ENCODE results near the gene PCNX2.
"Not testable (repeated sequence)": the region's sequence is repeated elsewhere in the genome, so short reads cannot be mapped to it uniquely, and the experiment has no call there.

The PCNX2 gene

DNA sequence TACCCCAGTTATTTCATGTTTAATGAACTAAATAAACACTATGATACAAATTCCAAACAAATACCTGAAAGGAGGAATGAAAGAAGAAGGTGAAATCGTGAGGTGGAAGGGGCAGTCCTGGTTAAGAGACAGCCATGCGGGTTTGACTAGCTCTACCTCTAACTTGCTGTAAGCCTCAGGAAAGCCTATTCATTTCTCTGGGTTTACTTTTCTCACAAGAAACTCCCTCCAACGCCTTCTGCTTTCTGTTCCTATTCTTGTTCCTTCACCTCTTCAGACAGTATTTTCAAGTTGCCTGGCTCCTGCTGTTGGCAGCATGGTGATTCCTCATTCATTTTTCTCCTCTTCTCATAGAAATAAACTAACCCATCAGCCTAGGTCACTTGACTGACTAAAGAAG, 252.7 kb downstream of the PCNX2 start:
- DNase-seq, result no peak

- DNase-seq, result no peak
Measured at GRCh38 chr1:233040494-233040893, 255.0 kb downstream of the PCNX2 start.

DNA sequence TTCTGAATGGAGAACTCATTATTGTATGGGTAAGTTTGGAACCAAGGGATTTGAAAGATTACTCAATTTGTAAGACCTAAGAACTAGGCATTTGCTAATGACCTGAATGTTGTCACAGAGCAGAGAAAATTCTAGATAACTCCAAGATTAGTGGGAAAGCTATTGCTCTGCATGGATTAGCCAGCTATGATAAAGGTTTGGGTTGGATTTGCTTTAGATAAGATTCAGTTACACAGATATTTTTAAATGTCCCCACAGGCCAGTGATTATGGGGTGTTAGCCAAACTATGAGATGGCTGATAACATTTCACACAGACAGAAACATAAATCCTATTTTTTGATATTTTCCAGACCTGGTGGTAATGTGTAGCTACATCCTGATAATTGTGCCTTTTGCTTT, 256.9 kb downstream of the PCNX2 start:
- DNase-seq, result no peak

DNA sequence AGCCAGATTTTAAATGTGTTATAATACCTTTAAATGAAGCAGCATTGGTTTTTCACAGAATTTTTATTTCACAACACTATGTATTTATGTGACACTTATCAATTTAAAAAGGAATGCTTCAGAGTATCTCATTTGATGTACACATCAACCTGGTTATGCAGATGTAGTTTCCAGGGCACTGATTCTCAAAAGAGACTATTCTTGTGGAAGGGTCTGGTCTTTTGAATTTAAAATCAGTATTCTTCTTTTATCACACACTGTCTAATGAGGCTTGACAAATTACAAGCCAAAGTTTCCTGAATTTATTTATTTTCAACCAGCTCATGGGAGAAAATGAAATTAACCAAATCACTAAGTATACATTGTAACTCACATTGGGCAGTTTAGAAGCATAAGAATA, 257.7 kb downstream of the PCNX2 start:
- no peak for DNase-seq

DNA sequence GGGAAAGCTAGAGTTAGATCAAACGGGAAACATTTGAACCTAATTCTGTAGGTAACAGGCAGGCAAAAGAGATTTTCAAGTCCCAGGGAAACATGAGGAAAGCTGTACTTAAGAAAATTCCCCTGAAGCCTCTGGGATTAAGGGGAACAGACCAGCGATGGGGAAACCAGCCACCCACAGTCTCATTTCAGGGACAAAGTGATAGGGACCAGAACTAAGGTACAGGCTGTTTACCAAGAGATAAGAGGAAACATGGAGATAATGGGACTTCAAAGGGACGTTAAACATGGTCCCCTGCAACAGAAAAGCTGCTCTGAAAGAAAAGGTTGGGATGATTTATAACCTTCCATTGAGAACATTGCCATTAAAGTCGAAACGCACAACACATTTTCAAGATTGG, 260.7 kb downstream of the PCNX2 start:
- no peak for DNase-seq

- DNase-seq, result no peak
Measured at GRCh38 chr1:233033361-233033760, 262.2 kb downstream of the PCNX2 start.

GRCh38 chr1:233032916-233033315, 262.6 kb downstream of the PCNX2 start:
- DNase-seq, result no peak

GRCh38 chr1:233031521-233031920, 264.0 kb downstream of the PCNX2 start:
- no peak for DNase-seq

DNA sequence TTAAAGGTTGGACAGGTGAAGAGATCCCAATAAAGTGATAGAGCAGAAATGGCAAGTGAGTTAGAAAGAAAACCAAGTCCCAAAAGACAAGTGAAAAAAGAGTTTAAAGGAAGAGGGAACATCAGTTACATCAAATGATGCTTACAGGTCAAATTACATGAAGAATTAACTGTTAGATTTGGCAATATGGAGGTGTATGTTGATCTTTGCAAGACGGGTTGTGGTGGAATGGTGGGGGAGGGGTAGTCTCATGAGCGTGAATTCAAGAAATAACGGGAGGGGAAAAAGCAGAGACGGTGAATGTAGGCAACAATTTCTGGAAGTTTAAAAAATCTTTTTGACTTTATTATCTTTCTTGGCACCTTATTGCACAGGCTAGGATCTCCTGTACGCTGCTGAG, 268.5 kb downstream of the PCNX2 start:
- no peak for DNase-seq

- no peak for DNase-seq
Measured at GRCh38 chr1:233025567-233025966, 270.0 kb downstream of the PCNX2 start.

DNA sequence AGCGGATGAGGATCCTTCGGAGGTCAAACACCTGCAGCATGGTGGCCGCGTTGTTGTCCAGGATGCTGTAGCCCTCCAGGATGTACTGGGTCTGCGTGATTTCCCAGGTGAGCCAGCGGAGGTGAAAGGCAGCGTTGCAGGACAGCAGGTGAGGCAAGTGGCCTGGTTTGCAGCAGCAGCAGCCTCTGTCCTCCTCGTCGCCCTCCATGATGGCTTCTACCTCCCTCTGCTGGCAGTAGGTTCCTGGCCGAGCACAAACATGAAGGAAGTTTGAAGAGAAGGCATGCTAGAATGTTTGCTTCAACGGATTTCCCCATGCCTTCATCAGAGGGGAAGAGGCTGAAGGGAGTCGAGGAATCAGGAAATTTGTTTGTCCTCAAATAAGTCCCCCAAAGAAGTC, 270.4 kb downstream of the PCNX2 start:
- DNase-seq, result peak in 1 of 2 donors; percentile 5

DNA sequence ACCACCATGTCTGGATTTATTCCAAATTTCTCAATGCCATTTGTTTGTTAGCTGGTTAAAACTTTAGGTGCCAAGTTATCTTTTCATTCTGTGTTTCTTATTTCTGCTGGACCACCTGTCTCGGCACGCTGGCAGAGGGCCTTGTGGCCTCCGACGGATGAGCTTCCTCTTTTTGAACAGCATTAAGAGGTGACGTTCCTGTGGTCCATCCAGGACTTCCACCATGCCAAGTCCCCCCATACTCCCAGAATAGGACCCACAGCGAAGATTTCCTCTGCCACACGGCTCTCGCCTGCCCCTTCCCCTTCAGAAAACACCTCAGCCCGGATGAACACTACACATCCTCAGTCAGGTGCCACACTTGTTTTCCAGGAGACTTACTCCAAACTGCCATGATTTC, 271.3 kb downstream of the PCNX2 start:
- no peak for DNase-seq

- no peak for DNase-seq
Measured at GRCh38 chr1:233022246-233022645, 273.3 kb downstream of the PCNX2 start.

DNA sequence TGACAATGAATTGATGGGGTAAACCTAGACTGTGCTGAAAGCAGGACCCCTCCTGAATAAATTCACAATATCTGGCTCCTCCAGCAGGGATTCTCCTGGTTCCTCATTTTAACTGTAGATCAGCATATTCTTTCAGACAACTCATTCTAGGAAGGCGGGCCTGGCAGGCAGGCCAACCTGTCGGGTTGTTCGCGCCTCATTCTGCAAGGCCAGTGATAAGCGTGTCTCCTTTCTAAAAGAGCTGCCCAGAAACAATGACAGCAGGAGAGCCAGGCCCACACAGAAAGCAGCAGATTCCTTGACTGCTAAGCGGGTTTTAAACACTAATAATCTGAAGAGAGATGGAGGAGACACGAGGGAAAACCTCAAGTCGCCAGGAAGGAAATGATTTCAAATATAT, 275.1 kb downstream of the PCNX2 start:
- no peak for DNase-seq

DNA sequence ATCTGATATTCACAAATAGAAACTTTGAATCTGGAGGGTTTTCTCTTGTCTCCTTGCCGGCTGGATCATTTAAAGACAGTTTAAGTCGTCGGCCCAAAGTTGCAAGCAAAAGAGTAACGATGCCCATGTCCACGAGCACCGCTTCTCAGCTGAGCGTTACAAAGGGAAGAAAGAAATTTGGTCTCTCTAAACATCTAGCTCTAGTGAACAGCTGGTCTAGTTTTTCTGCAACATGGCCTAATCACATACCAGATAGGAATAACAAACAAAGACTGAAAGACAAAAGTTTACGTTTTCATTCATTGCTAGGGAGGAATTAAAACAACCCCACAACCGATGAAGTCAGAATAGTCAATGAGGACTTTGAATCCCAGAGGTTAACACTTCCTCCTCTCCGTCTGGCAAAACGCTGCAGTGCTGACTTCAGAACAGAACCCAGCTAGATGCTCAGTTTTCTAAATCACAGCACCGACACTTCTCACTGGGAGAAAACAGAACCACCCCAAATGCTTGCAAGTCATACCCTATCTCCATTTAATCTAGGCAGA, 275.7 kb downstream of the PCNX2 start:
- peak in 1 of 2 donors; percentile 11 for DNase-seq

DNA sequence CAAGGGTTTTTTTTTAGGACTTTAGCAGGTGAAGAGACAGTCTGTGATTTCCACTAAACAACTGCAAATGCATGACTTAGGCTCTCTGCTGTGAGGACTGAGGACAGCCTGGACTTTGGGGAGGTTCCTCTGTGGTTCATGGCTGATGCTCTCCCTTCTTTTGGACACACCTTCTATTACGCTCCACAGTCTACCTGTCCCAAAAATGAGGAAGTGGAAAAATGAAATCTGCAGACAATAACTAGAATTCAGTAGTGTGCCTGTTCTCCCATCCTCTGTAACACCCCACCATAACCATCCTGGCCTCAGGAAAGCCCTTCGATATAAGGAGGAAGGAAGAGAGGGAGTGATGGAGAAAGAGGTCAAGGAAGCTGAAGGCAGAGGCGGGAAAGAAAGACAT, 276.4 kb downstream of the PCNX2 start:
- no peak for DNase-seq

- DNase-seq, result no peak
Measured at GRCh38 chr1:233016798-233017197, 278.7 kb downstream of the PCNX2 start.

DNA sequence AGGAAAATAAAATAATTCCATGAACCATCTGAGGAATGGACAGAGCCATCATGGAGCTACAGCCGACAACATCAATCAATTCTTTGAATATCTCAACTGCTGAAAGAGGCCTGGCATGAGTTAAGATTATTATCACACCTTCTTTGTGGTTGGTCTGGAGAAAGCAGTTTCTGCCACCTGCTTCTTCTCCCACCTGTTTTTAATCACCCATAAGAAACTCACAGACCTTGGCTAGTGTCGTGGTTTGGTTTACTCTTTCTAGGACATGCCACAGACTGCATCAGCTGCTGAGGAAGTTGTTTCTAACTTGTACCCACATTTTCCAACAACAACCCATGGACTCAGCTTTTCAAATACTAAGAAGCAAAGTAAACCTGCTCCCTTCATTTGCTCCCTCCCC, 279.6 kb downstream of the PCNX2 start:
- DNase-seq, result no peak

- DNase-seq, result no peak
Measured at GRCh38 chr1:233012021-233012420, 283.5 kb downstream of the PCNX2 start.

DNA sequence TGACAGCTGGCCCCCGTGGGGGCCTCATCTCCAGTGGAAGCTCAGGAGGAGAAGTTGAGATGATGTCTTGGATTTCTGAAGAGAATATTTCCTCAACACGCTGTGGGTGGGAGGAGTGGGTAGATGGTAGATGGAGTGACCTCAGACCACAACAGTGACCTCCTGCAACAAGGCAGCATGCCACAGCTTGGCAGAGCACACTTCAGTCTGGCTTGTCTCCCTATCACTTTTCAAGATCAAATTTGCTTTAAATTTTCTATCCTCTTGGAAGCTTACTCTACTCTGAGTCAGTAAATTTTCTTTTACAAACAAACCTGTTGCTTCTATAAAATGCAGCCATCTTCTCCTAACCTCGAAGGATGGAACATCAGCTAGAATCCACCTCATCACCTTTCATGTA, 285.4 kb downstream of the PCNX2 start:
- no peak for DNase-seq

DNA sequence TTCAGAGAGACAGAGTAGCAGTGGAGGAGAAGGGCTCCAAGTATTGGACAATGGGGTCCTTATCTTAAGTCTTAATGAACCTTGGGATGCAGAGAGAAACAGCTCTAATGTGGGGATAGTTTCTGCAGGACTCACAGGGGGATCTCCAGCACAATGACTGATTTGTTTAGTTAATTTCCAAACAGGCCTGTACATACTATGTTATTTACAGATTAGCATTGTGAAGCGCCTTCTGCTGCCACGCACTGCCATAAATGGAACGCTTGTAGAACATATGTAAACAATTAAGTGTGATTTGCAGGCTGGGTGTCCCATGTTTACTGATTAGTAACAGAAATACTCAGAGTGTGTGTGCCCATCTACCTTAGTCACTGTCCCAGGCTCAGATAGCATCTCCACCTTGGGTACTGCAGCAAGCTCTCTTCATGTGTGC, 289.0 kb downstream of the PCNX2 start:
- DNase-seq, result no peak

- peak in 1 of 2 donors; percentile 10 for DNase-seq
Measured at GRCh38 chr1:233006108-233006507, 289.4 kb downstream of the PCNX2 start.

DNA sequence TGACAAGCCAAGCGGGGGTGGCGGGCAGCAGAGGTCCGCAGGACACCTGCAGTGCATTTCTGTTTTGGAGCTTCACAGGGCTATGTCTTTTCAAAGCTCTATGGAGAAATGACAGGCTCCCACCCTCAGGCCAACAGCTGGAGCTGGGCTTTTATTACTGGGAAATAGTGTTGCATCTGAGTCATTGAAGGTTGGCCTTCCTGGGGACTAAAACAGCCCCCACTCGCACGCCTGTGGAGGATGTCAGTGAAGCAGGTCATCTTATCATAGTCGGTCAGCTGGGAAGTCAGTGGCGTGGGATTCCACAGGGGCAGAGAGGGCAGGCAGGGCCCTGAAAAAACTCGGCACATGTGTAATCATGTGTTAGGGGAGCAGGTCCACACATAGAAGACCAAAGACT, 289.8 kb downstream of the PCNX2 start:
- no peak for DNase-seq

GRCh38 chr1:233005156-233005555, 290.4 kb downstream of the PCNX2 start:
- DNase-seq, result no peak

DNA sequence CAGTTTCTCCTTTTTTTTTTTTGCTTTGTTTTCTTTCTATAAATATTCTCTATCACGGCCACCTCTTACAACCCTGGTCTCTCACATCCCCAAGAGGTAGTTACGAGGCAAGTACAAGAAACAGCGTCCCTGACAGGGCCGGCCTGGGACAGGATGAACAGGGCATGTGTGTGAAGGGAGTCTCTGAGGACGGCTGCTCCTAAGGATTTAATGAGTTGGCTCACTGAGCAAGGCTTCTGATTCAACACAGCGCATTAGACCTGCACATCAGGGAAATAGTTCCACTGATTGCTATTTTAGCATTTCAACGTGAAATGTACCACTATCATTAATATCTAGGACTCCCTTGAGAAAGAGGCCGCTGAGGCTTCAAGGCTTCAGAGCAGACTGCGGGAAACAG, 291.1 kb downstream of the PCNX2 start:
- no peak for DNase-seq

DNA sequence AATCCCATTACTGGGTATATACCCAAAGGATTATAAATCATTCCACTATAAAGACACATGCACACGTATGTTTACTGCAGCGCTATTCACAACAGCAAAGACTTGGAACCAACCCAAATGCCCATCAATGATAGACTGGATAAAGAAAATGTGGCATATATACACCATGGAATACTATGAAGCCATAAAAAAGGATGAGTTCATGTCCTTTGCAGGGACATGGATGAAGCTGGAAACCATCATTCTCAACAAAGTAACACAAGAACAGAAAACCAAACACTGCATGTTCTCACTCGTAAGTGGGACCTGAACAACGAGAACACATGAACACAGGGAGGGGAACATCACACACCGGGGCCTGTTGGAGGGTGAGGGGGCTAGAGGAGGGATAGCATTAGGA, 291.9 kb downstream of the PCNX2 start:
- DNase-seq, result not testable (repeated sequence)
